ENCODE data around the gene CTSK.

GRCh38 chr1:150807249-150808023, 624 bp downstream of the CTSK start:
- TF ChIP-seq CTCF (IDR thresholded peaks at IDR 0.05), result no peak
- TF ChIP-seq POLR2A (IDR thresholded peaks at IDR 0.05), result no peak
